HL-60 (cell line): ENCODE results near the gene COL18A1.

Experiments
- DNase-seq, 2 experiments: peaks; one replicate each; pipeline ENCODE4 v3.0.0-alpha.2; 2010 to 2020; ENCODE audit warnings: low read depth in 1 of 2, low spot score in 1 of 2
- H3K27ac ChIP-seq: fragments of 250-450 bp; sonication (Bioruptor Pico); replicated peaks from 2 replicates; pipeline ENCODE4 v1.5.1; 2020; ENCODE audit warnings: mild to moderate bottlenecking, moderate library complexity
- H3K27me3 ChIP-seq: fragments of 250-450 bp; sonication (Bioruptor Pico); 2 replicates; pipeline ENCODE4 v1.5.1; 2021; ENCODE audit warnings: mild to moderate bottlenecking, moderate library complexity; ENCODE audit not compliant: insufficient read depth, poor library complexity, severe bottlenecking
- H3K4me3 ChIP-seq: replicated peaks from 2 replicates; pipeline ENCODE4 v1.5.1; 2011; ENCODE audit warnings: mild to moderate bottlenecking, control low read depth, low read length; ENCODE audit not compliant: insufficient read depth
- CTCF ChIP-seq: IDR thresholded peaks from one replicate; pipeline ENCODE4 v1.5.1; 2011; ENCODE audit warnings: low read length, control low read depth, inconsistent platforms; ENCODE audit not compliant: insufficient read depth
- GABPA ChIP-seq: IDR thresholded peaks from 2 replicates; pipeline ENCODE4 v1.6.1; 2012; ENCODE audit warnings: low read depth
- POLR2AphosphoS5 ChIP-seq: IDR thresholded peaks from 2 replicates; pipeline ENCODE4 v1.6.1; 2012; ENCODE audit warnings: low read depth
- REST ChIP-seq: IDR thresholded peaks from 2 replicates; pipeline ENCODE4 v1.6.1; 2012; ENCODE audit warnings: low read depth; ENCODE audit not compliant: insufficient replicate concordance
- SPI1 ChIP-seq: IDR thresholded peaks from 2 replicates; pipeline ENCODE4 v1.6.1; 2012; ENCODE audit warnings: low read depth, mild to moderate bottlenecking, borderline replicate concordance

Gene COL18A1

DNA sequence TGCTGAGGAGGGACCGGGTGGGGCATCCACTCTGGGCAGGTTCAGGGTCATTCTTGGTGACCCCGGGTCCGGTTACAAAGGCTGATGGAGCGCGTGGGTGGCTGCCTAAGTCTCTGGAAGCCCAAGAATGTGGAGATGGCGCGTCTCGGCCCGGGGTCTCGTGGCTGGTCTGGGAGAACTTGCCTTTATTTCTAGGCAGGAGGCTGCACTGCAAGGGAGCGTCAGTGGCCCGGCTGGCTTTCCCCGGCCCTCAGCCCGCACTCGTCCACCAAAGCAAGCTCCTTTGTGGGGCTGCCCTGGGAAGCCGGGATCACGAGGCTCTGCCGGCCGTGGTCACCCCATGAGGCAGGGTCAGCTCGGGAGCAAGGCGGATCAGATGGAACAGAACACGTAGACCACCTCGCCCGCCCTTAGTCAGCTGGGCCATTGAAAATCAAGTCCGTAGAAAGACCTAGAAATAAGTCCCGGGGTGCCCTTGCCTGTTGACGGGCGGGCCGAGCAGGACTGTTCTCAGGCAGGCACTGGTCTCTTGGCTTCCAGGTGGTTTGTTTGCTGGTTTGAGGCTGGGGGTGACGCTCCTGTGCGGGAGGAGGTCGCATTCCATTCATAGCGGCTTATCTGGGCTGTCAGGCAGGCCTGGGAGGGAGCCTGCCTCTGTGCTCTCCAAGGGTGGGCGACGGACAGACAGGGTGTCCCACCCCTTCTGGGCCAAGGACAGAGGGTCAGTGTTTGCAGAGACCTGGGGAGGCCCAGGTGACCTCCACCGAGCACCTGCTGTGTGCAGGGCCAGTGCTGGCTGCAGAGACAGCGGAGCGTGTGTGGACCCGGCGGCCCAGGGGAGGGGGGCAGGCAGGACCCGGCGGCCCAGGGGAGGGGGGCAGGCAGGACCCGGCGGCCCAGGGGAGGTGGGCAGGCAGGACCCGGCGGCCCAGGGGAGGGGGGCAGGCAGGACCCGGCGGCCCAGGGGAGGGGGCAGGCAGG, 25.8 kb downstream of the COL18A1 start:
- no peak for DNase-seq
- no peak overlapping the region for H3K27ac ChIP-seq
- H3K4me3 ChIP-seq: no peak overlapping the region
- TF ChIP-seq CTCF: no peak
- no peak for TF ChIP-seq GABPA
- TF ChIP-seq REST: no peak
- no peak for TF ChIP-seq SPI1
- TF ChIP-seq POLR2AphosphoS5: no peak
- no peaks in the 10 kb centered on the region for H3K27me3 ChIP-seq

- TF ChIP-seq SPI1 (no peak), POLR2AphosphoS5 (no peak), GABPA (no peak), CTCF (no peak), REST (no peak)
- no peak for DNase-seq
Measured at GRCh38 chr21:45431781-45432572, 27.0 kb downstream of the COL18A1 start.

GRCh38 chr21:45432575-45433255, 27.8 kb downstream of the COL18A1 start:
- TF ChIP-seq SPI1 (no peak), CTCF (no peak), REST (no peak), GABPA (no peak), POLR2AphosphoS5 (no peak)
- DNase-seq: no peak
- no peaks in the 10 kb centered on the region for H3K27me3 ChIP-seq
- no peak overlapping the region for H3K27ac ChIP-seq
- H3K4me3 ChIP-seq: no peak overlapping the region

More at GRCh38 chr21:45431781-45432572, 27.0 kb downstream of the COL18A1 start:
- no peak overlapping the region for H3K4me3 ChIP-seq
- no peak overlapping the region for H3K27ac ChIP-seq
- H3K27me3 ChIP-seq: no peaks in the 10 kb centered on the region
